DOHH2 (cell line): Measurements from ENCODE around the gene CCDC61.

ENCODE experiments used
- H3F3A ChIP-seq: fragments of 200-600 bp; sonication (generic), shearing (Covaris generic); 2 replicates; pipeline ENCODE4 v1.6.0; 2016; ENCODE audit warnings: antibody characterized with exemption, mild to moderate bottlenecking; ENCODE audit not compliant: control insufficient read depth, insufficient read depth
- H3K27ac ChIP-seq: fragments of 200-600 bp; sonication (generic); 2 replicates; pipeline ENCODE4 v1.5.1; 2014; ENCODE audit warnings: low read depth, mild to moderate bottlenecking, low read length, moderate library complexity
- H3K27me3 ChIP-seq: fragments of 200-600 bp; sonication (generic); 2 replicates; pipeline ENCODE4 v1.6.1; 2014; ENCODE audit warnings: mild to moderate bottlenecking, low read length, mixed read lengths; ENCODE audit not compliant: control insufficient read depth
- H3K36me3 ChIP-seq: fragments of 200-600 bp; sonication (generic); 2 replicates; pipeline ENCODE4 v1.6.1; 2014; ENCODE audit warnings: mild to moderate bottlenecking, low read length, moderate library complexity, mixed read lengths; ENCODE audit not compliant: control insufficient read depth
- H3K4me1 ChIP-seq: fragments of 200-600 bp; sonication (generic); 2 replicates; pipeline ENCODE4 v1.6.1; 2014; ENCODE audit warnings: mild to moderate bottlenecking, low read length, mixed read lengths; ENCODE audit not compliant: control insufficient read depth
- H3K4me2 ChIP-seq: fragments of 200-600 bp; sonication (generic); 2 replicates; pipeline ENCODE4 v1.6.0; 2014; ENCODE audit warnings: mild to moderate bottlenecking, low read length, moderate library complexity
- H3K4me3 ChIP-seq: fragments of 200-600 bp; sonication (generic); 2 replicates; pipeline ENCODE4 v1.5.1; 2014; ENCODE audit warnings: mild to moderate bottlenecking, low read length, mixed read lengths
- H3K79me2 ChIP-seq: fragments of 200-600 bp; sonication (generic); 2 replicates; pipeline ENCODE4 v1.6.1; 2014; ENCODE audit warnings: mild to moderate bottlenecking, low read length, mixed read lengths; ENCODE audit not compliant: control insufficient read depth
- H3K9me2 ChIP-seq: fragments of 200-600 bp; sonication (generic); replicated peaks from 2 replicates; pipeline ENCODE4 v1.6.1; 2014; ENCODE audit warnings: mild to moderate bottlenecking, low read length, mixed read lengths; ENCODE audit not compliant: control insufficient read depth
- H3K9me3 ChIP-seq: fragments of 200-600 bp; sonication (generic); 2 replicates; pipeline ENCODE4 v1.6.1; 2014; ENCODE audit warnings: antibody characterized with exemption, low read length, mixed read lengths; ENCODE audit not compliant: control insufficient read depth, insufficient read depth
- H4K20me1 ChIP-seq: fragments of 200-600 bp; sonication (generic); 2 replicates; pipeline ENCODE4 v1.6.0; 2014; ENCODE audit warnings: low read depth, mild to moderate bottlenecking, antibody characterized with exemption, low read length, moderate library complexity; ENCODE audit not compliant: control insufficient read depth, insufficient read depth
- CTCF ChIP-seq: fragments of 200-600 bp; sonication (generic); IDR thresholded peaks from one replicate; pipeline ENCODE4 v1.5.1; 2014; ENCODE audit warnings: antibody characterized with exemption, mild to moderate bottlenecking, low read depth, low read length; ENCODE audit not compliant: poor library complexity, severe bottlenecking
- EZH2phosphoT487 ChIP-seq: fragments of 200-600 bp; sonication (generic); IDR thresholded peaks from 2 replicates; pipeline ENCODE4 v1.6.1; 2017; ENCODE audit warnings: borderline replicate concordance, mild to moderate bottlenecking, antibody characterized with exemption, low read length, moderate library complexity, mixed read lengths

The CCDC61 gene

GRCh38 chr19:46017874-46018675 lies 22.8 kb downstream of the CCDC61 start:
- no peak overlapping the region for H3K27ac ChIP-seq
- no peak for TF ChIP-seq CTCF
- TF ChIP-seq EZH2phosphoT487, result no peak

GRCh38 chr19:46018729-46019251 lies 23.5 kb downstream of the CCDC61 start:
- H3K36me3 ChIP-seq, result no peaks in the 10 kb centered on the region; the same call in 1 of the 2 replicates
- no peak overlapping the region for H3K4me3 ChIP-seq
- H4K20me1 ChIP-seq, result peaks cover 3% of the 10 kb centered on the region; the same call in 1 of the 2 replicates
- H3K9me3 ChIP-seq, result no peaks in the 10 kb centered on the region
- peaks cover 6% of the 10 kb centered on the region; the same call in 1 of the 2 replicates for H3F3A ChIP-seq
- no peak for TF ChIP-seq EZH2phosphoT487
- no peak for TF ChIP-seq CTCF
- H3K27ac ChIP-seq, result no peak overlapping the region
- H3K27me3 ChIP-seq, result peaks cover 4% of the 10 kb centered on the region; the same call in 1 of the 2 replicates
- H3K4me2 ChIP-seq, result no peak overlapping the region
- H3K79me2 ChIP-seq, result no peaks in the 10 kb centered on the region
- H3K9me2 ChIP-seq, result no peaks in the 10 kb centered on the region
- H3K4me1 ChIP-seq, result peaks cover 12% of the 10 kb centered on the region

More at GRCh38 chr19:46017874-46018675, 22.8 kb downstream of the CCDC61 start:
- H3K9me2 ChIP-seq, result no peaks in the 10 kb centered on the region
- peaks cover 7% of the 10 kb centered on the region; the same call in 1 of the 2 replicates for H3F3A ChIP-seq
- H3K4me3 ChIP-seq, result no peak overlapping the region
- H4K20me1 ChIP-seq, result peaks cover 3% of the 10 kb centered on the region; the same call in 1 of the 2 replicates
- no peaks in the 10 kb centered on the region for H3K79me2 ChIP-seq
- peaks cover 12% of the 10 kb centered on the region for H3K4me1 ChIP-seq
- no peaks in the 10 kb centered on the region for H3K9me3 ChIP-seq
- no peak overlapping the region for H3K4me2 ChIP-seq
- no peaks in the 10 kb centered on the region; the same call in 1 of the 2 replicates for H3K36me3 ChIP-seq
- peaks cover 4% of the 10 kb centered on the region; the same call in 1 of the 2 replicates for H3K27me3 ChIP-seq

GRCh38 chr19:46019270-46019669 lies 24.0 kb downstream of the CCDC61 start:
- Histone ChIP-seq H3K4me1 (peaks cover 12% of the 10 kb centered on the region), H3K79me2 (no peaks in the 10 kb centered on the region), H3K36me3 (no peaks in the 10 kb centered on the region; the same call in 1 of the 2 replicates), H3K27me3 (peaks cover 4% of the 10 kb centered on the region; the same call in 1 of the 2 replicates), H3K4me3 (no peak overlapping the region), H3K9me2 (no peaks in the 10 kb centered on the region), H4K20me1 (peaks cover 3% of the 10 kb centered on the region; the same call in 1 of the 2 replicates), H3K27ac (no peak overlapping the region), H3F3A (peaks cover 2% of the 10 kb centered on the region; the same call in 1 of the 2 replicates), H3K4me2 (no peak overlapping the region), H3K9me3 (no peaks in the 10 kb centered on the region)
- TF ChIP-seq CTCF, result no peak
- TF ChIP-seq EZH2phosphoT487, result no peak
